Measurements from ENCODE around the gene WDFY2.

GRCh38 chr13:51619614-51620013 is 35.4 kb downstream of the WDFY2 start:
- TF ChIP-seq, protein P1, sequence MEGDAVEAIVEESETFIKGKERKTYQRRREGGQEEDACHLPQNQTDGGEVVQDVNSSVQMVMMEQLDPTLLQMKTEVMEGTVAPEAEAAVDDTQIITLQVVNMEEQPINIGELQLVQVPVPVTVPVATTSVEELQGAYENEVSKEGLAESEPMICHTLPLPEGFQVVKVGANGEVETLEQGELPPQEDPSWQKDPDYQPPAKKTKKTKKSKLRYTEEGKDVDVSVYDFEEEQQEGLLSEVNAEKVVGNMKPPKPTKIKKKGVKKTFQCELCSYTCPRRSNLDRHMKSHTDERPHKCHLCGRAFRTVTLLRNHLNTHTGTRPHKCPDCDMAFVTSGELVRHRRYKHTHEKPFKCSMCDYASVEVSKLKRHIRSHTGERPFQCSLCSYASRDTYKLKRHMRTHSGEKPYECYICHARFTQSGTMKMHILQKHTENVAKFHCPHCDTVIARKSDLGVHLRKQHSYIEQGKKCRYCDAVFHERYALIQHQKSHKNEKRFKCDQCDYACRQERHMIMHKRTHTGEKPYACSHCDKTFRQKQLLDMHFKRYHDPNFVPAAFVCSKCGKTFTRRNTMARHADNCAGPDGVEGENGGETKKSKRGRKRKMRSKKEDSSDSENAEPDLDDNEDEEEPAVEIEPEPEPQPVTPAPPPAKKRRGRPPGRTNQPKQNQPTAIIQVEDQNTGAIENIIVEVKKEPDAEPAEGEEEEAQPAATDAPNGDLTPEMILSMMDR (conservative IDR thresholded peaks at IDR 0.05; ENCODE audit: low read depth, low read length), result no peak
- TF ChIP-seq EZH2 (IDR thresholded peaks at IDR 0.05; ENCODE audit: low read length, unreplicated experiment) (no peak), EZH2phosphoT487 (IDR thresholded peaks at IDR 0.05; ENCODE audit: borderline replicate concordance, low read length) (no peak)

All from PC-3 (cell line).